Cortex of kidney (tissue), 1 donor: Measurements from ENCODE around the gene INO80E.
"Not testable (repeated sequence)": the region's sequence is repeated elsewhere in the genome, so short reads cannot be mapped to it uniquely, and the experiment has no call there.

Experiments used
- DNase-seq: peaks from one replicate; lab custom pipeline; 2025; lab: John Stamatoyannopoulos, UW

Gene INO80E

GRCh38 chr16:29995911-29996765 lies at the start of gene INO80E:
TSS of gene INO80E (plus strand) at chr16:29996241. CDS start at chr16:29996311, 70 bp downstream.
- DNase-seq: peak; percentile 73

GRCh38 chr16:29947897-29948296 lies 48.1 kb upstream of the INO80E start:
- no peak for DNase-seq

GRCh38 chr16:29950806-29951461 lies 45.1 kb upstream of the INO80E start:
- DNase-seq: no peak

- DNase-seq: no peak
These were observed 44.2 kb upstream of the INO80E start for GRCh38 chr16:29951625-29952365.

- no peak for DNase-seq
These were observed 37.3 kb upstream of the INO80E start for GRCh38 chr16:29958756-29959155.

GRCh38 chr16:29959293-29959692 lies 36.7 kb upstream of the INO80E start:
- DNase-seq: no peak

GRCh38 chr16:29959821-29960220 lies 36.2 kb upstream of the INO80E start:
- not testable (repeated sequence) for DNase-seq

GRCh38 chr16:29961127-29961478 lies 34.9 kb upstream of the INO80E start:
- no peak for DNase-seq

GRCh38 chr16:29961479-29962343 lies 34.3 kb upstream of the INO80E start, which contains the start of gene TMEM219:
TSS of gene TMEM219 (plus strand) at chr16:29962079. CDS start at chr16:29963144, 1,065 bp downstream.
- DNase-seq: no peak

GRCh38 chr16:29962344-29962994 lies 33.6 kb upstream of the INO80E start:
- DNase-seq: no peak

- DNase-seq: no peak
These were observed 32.9 kb upstream of the INO80E start for GRCh38 chr16:29963021-29963743.

GRCh38 chr16:29968205-29968604 lies 27.8 kb upstream of the INO80E start:
- no peak for DNase-seq

GRCh38 chr16:29971304-29971703 lies 24.7 kb upstream of the INO80E start:
- no peak for DNase-seq

GRCh38 chr16:29972500-29972899 lies 23.5 kb upstream of the INO80E start:
- no peak for DNase-seq

- no peak for DNase-seq
These were observed 23.1 kb upstream of the INO80E start for GRCh38 chr16:29972992-29973383.

GRCh38 chr16:29973384-29974246 lies 22.4 kb upstream of the INO80E start, which contains the start of gene TAOK2:
TSS of gene TAOK2 (plus strand) at chr16:29973868. CDS start at chr16:29977773, 3,905 bp downstream.
- peak; percentile 93 for DNase-seq

GRCh38 chr16:29974291-29975133 lies 21.5 kb upstream of the INO80E start:
- DNase-seq: no peak

GRCh38 chr16:29975134-29975538 lies 20.9 kb upstream of the INO80E start:
- DNase-seq: no peak
